HG02571 (cell line): ENCODE measurements around the gene MLLT11.
A peak's percentile ranks its signal among the peaks of the same experiment; 100 is the strongest.
"Not testable (repeated sequence)": the region's sequence is repeated elsewhere in the genome, so short reads cannot be mapped to it uniquely, and the experiment has no call there.

Source experiments
- ATAC-seq: cut with Tn5 transposase; IDR thresholded peaks from one replicate; pipeline ENCODE4 v1.9.1; 2021; ENCODE audit warnings: mild to moderate bottlenecking, moderate library complexity; ENCODE audit not compliant: unreplicated experiment

MLLT11 gene

DNA sequence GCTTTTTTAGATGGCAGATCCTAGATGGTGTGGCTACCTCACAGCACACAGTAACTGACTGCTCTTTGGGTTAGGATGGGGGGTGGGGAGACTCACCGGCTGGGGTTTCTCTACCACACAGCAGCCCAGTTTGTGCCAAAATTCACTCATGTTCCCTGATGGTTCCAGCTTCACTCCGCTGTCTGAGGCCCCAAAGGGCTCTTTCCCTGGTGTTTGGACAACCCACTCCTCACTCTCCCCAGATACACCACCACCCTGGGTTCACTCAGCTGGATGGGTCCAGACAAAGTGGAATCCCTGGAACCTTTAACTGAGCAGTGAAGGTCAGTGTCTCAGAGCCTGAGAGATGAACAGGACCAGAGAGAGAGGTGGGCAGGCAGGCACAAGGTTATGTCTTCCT is 4.6 kb upstream of the MLLT11 start:
- ATAC-seq, result no peak

DNA sequence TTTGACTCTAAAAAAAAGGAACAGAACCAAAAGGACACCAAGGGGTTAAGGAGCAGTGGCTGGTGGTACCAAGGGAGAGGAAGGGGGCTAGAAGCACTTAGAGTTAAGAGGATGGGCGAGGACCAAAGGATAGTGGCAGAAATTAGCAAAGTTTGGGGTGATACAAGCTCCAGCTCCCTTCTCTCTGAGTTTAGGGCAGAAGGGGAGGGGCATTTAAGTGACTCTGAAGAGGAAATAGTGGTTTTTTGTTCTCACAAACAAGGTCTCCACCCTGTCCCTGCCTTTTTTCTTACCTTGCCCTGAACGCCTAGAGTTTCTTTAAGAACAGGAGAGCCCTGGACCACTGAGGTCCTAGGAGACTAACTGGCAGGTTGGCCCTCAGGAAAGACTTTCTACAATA is 4.0 kb upstream of the MLLT11 start:
- ATAC-seq, result no peak

DNA sequence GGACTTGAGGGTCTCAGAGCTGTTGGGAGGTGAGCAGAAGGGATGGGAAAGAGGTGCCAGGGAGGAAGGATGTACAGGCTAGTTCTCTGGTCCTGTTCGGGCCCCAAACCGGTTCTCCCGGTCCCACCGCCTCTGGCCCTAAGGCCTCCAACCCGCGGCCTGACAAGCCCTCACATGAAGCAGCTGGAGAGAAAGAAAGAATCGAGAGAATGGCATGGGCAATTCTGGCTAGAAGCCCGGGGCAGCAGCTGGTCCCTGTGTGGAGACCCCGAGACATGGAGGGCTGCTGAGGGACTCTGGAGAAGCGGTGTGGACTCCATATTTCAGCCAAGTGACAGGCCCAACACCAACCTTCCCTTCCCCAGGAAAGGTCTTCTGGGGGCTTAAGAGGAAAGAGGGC is 1.5 kb upstream of the MLLT11 start:
- ATAC-seq, result no peak

DNA sequence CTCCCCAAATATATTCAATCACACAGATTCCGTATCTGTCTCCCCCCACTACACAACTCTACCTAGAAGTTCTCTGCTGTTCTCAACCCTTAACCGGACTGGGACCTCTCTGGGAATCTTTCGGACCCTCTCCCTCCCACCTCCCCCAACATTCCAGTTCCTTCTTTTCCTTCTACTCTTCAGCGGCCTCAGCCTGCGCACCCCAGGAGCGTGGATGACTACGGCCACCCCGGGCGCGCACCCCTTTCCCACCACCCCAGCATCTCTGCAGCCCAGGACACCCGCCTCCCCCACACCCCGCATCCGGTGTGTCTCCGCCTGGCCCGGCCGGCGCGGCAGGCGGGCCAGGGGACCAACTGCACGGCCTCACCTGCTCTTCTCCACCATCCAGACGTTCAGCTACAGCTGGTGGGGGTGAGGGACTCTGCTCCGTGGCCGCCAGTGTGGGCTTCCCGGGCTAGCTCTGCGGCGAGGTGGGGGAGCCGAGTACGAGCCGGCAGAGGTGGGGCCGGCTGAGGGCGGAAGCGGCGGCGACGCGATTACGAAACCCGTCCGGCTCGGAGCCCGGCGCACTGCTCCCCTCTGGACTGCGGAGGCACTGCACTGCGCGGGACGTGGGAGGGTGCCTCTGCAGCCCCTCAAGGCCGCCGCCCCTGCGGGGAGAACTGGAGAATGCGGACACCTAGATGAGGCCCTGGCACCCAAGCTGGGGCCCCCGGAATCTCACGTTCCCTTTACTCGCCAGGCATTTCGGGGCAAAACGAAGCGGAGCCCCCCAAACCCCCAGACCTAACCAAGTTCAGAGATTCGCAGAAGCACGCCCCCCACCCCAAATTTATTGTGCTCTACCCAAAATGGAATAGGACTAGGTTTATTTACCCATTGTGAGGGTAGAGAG is 839 bp upstream of the MLLT11 start, which contains the start of gene CDC42SE1:
TSS of gene CDC42SE1 (minus strand) at position 514 of the 898 bp plus-strand sequence. CDS start 3,892 bp downstream, outside the sequence.
- ATAC-seq, result peak; percentile 80

DNA sequence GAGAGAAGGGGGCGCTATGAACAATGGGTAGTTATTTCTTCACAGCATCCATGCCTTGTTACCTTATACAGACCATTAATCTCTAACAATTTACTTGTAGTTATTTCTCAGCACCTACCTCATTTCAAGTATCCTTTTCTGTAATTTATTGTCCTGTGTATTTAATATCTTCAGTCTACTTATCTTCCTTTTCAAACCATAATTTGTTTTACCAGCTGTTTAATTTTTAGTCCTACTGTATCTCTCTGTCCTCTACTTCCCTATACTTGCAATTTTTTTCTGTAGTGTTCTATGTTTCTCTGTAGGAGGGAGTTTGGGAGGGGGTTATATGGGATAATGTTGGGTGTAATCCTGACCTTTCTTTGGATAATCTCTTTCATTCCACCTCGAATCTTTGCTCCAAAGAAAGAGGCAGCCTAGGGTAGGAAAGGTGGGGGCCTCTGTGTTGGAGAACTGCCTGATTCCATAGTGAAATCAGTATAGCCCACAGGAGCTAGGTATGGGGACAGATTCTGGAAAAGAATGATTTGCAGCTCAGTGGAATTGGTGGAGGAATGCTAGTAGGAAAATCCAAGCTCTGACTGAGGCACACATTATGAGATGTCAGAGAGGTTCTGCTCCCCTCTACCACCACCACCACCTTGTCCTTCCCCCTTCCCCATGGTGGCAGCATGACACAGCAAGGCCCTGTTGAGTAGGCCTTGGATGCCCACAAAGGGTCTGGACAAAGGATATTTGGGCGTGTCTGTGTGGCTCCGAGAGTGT is 642 bp downstream of the MLLT11 start:
- ATAC-seq, result no peak

DNA sequence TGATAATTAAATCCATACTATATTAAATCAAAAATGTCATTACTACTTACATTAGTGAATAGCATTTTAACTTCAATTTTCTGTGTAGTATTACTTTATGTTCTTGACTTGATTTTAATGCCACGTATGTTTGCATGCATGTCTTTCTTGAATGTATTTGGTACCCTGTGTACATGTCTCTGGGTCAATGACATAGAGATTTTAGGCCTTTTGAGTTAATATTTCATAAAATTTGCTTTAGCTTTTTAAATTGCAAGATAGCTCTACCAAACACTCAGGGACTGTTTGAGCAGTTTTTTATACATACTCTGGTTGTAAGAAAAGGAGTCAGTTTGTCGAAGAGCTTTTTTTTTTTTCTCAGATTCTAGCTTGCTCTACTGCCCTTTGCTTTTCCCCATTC is 1.5 kb downstream of the MLLT11 start:
- no peak for ATAC-seq

DNA sequence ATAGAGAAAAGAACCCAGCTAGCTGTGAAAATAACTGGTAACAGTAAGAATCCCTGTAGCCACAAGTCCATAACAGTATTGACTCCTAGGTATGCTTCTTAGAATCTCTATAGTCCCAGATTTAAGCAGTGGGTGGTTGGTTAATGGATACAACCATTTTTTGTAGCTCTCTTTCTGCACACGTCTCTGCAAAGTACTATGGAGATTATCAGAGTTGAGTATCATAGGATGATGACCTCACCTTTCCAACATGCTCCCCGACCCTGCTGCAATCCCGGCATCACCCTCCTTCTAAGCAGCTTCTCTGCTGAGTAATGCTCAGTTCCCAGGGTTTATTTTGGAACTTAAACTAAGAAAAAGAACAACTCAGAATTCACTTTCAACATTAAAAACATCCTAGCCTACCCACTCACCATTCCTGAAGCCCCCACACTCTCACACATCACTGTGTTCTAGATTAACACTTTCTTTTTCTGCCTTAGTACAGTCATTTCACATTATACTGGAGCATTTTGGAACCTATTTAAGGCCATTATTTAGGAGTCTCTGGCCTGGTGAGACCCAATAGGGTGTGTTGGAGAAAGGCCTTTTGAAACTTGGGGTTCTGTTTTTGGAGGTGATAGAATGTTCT is 2.7 kb downstream of the MLLT11 start:
- no peak for ATAC-seq

DNA sequence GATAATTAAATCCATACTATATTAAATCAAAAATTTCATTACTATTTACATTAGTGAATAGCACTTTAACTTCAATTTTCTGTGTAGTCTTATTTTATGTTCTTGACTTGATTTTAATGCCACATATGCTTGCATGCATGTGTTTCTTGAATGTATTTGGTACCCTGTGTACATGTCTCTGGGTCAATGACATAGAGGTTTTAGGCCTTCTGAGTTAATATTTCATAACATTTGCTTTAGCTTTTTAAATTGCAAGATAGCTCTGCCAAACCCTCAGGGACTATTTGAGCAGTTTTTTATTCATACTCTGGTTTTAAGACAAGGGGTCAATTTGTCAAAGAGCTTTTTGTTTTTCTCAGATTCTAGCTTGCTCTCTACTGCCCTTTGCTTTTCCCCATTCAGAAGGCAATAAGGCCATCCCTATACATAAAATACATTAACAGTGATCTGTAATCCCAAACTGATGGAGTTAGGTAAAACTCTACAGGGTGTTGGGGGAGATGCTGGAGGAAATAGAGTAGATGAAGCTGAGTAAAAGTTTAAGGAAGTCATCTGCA is 5.0 kb downstream of the MLLT11 start:
- no peak for ATAC-seq

DNA sequence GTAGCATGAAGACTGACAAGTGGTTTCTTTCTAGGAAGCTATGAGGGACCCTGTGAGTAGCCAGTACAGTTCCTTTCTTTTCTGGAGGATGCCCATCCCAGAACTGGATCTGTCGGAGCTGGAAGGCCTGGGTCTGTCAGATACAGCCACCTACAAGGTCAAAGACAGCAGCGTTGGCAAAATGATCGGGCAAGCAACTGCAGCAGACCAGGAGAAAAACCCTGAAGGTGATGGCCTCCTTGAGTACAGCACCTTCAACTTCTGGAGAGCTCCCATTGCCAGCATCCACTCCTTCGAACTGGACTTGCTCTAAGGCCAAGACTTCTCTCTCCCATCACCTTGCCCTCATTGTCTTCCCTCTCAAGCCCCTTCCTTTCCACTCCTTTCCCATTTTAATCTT is 7.0 kb downstream of the MLLT11 start:
- no peak for ATAC-seq

DNA sequence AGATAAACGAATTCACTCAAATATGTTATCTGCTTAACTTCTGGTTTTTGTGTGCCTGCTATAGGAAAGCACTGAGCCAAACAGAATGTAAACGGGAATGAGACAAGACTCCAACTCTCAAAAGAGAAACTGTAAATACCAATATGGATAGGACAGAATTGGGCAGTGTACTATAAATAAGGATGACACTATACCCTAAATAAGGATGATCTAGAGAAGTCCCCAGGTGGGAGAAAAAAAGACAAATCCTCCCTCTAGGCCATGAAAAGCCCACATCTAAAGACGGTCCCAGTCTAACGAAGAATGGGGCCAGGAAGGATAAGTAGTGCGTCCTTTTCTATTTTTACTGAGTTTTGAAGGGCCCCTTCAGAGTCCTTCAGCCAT is 8.9 kb downstream of the MLLT11 start:
- ATAC-seq, result no peak

DNA sequence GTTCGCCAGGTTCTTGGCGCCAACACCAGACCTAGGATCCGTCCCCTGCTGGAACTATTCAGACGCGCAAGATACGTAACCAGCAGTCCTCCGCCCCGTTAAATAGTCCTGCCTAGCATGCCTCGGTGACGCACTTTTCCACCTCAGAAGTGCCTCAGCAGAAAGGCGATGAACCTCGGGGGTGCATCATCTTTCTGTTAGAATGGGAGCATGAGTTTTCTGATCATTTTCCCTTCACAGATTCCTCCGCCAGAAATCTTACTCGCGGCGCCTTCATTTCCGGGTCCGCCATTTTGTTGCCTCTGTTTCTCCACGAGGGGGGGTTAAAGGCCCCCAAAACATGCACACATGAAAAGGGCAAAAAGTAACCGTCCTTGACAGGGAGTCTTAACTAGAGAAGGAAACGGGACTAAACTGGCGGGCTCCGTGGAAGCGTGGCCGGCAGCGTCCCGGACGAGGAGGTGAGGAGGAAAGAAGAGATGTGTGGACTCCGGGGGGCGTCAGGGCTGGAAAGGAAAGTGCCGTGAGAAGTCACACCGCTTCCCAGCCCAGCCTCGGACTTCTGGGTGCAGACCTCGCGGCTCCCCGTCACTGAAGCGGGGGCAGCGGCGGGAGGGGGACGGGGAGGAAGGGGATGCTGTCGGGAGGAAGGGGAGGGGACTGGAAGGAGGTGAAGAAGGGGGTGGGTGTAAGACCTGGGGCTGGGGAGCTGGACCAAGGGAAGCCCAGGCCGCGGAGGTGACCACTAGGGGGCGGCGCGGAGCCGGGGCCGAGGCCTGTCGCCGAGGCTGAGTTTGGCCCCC is 10.5 kb downstream of the MLLT11 start, which contains the start of gene GABPB2:
TSS of gene GABPB2 (plus strand) at position 288 of the 803 bp plus-strand sequence. CDS start 17,429 bp downstream, outside the sequence.
- ATAC-seq, result peak; percentile 72

DNA sequence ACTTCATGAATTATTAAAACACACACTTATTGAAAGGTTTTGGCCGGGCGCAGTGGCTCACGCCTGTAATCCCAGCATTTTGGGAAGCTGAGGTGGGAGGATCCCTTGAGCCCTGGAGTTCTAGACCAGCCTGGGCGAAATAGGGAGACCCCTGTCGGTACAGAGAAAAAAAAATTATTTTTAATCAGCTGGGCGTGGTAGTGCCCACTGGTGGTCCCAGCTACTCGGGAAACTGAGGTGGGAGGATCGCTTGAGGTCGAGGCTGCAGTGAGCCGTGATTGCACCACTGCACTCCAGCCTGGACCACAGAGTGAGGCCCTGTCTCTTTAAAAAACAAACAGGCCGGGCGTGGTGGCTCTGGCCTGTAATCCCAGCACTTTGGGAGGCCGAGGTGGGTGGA is 12.0 kb downstream of the MLLT11 start:
- no peak for ATAC-seq

DNA sequence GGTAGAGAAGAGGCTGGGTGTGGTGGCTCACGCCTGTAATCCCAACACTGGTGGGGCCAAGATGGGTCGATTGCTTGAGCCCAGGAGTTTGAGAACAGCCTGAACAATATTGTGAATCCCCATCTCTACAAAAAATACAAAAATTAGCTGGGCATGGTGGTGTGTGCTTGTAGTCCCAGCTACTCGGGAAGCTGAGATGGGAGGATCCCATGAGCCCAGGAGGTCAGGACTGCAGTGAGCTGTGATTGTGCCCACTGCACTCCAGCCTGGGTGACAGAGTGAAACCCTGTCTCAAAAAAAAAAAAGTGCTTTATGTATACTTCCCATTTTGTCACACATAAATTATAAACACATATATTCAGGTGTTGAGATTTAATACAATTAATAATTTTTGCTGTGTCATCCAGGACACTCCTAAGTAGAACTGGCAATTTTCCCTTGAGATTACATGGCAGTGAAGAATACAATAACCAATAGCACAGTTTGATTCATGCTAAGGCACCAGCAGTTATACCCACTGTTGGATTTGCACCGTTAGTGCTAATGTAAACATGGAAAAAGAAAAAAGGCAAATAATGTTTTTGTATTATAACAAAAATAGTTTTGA is 25.9 kb downstream of the MLLT11 start:
- ATAC-seq, result no peak

DNA sequence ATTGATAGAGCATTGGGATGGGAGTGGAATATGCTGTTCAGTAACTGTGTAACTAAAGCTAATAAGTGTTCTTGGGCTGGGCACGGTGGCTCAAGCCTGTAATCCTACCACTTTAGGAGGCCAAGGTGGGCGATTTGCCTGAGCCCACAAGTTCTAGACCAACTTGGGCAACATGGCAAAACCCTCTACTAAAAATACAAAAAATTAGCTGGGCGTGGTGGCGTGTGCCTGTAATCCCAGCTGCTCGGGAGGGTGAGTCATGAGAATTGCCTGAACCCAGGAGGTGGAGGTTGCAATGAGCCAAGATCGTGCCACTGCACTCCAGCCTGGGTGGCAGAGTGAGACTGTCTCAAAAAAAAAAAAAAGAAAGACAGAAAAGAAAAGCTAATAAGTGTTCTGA is 37.2 kb downstream of the MLLT11 start:
- ATAC-seq, result not testable (repeated sequence)

DNA sequence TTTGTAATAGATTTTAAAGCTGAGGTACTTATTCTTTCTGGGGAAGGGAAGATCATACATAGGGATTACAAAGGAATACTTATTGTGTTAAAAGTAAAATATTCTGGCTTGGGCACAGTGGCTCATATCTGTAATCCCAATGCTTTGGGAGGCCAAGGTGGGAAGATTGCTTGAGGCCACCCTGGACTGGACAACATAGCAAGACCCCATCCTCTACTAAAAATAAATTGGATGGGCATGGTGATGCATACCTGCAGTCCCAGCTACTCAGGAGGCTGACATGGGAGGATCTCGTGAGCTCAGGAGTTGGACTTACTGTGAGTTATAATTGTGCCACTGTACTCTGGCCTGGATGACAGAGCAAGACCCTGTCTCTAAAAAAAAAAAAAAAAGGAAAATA is 37.9 kb downstream of the MLLT11 start:
- ATAC-seq, result no peak

DNA sequence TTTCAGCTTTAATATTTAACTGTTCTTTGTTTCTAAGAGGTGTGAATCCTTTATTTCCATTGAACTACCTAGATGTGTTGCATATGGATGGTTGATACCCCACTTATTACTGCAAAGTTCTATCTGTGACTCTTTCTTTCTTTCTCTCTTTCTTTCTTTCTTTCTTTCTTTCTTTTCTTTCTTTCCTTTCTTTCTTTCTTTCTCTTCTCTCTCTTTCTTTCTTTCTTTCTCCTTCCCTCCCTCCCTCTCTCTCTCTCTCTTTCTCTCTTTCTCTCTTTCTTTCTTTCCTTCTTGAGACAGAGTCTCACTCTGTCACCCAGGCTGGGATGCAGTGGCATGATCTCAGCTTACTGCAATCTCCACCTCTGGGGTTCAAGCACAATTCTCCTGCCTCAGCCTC is 44.4 kb downstream of the MLLT11 start:
- no peak for ATAC-seq

DNA sequence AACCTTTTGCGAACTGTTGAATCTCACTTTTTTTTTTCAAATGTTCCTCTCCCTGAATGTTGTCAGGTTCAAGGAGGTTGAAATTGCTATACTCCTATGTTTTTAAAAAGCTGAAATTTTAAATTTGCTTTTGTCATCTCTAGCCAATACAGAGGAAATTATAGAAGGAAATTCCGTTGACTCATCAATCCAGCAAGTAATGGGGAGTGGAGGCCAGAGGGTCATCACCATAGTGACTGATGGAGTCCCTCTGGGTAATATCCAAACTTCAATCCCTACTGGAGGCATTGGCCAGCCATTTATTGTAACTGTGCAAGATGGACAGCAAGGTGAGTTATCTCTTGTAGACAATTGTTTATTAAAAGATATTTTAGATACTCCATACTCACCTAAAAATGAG is 46.7 kb downstream of the MLLT11 start:
- no peak for ATAC-seq

DNA sequence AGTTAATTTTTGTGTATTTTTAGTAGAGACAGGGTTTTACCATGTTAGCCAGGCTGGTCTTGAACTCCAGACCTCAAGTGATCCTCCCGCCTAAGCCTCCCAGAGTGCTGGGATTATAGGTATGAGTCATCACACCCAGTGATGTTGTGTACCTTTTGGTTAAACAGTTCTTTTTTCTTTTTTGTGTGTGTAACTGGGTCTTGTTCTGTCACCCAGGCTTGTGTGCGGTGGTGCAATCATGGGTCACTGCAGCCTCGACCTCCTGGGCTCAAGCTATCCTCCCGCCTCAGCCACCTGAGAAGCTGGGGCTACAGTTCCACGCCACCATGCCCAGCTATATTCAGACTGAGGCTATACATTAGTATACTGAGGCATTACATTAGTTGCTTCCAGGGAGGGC is 48.1 kb downstream of the MLLT11 start:
- no peak for ATAC-seq

DNA sequence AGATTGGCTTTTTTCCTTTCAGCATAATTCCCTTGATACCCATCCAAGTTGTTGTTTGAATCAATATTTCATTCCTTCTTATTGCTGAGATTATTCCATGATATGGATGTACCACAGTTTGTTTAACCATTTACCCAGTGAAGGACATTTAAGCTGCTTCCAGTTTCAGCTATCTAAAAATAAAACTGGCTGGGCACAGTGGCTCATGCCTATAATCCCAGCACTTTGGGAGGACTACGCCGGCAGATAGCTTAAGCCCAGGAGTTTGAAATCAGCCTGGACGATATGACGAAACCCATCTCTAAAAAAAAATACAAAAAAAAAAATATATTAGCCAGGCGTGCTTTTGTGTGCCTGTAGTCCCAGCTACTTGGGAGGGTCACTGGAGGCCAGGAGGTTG is 53.7 kb downstream of the MLLT11 start:
- ATAC-seq, result no peak
